H1 (cell line): ENCODE measurements around the gene EPS8. TPM values are rescaled to one million over a fixed set of nuclear protein-coding genes. Genes with fewer than 3 reads are reported as not detected.

Experiments used
- CTCF ChIA-PET: fragments of 300-600 bp; sonication (Branson Sonifier 250); formaldehyde crosslinking; loops from one replicate; lab custom pipeline; 2021; ENCODE audit not compliant: partially characterized antibody; lab: Charles Lee
- POLR2A ChIA-PET: fragments of 300-600 bp; sonication (Branson Sonifier 250); formaldehyde crosslinking; loops from one replicate; lab custom pipeline; 2021; ENCODE audit warnings: inconsistent platforms; ENCODE audit not compliant: partially characterized antibody; lab: Charles Lee
- DNase-seq, 2 experiments: peaks; one replicate each; pipeline versions ENCODE4 v3.0.0 to v3.0.0-alpha.2; 2010 to 2022; ENCODE audit warnings: low spot score in 2 of 2, low read depth in 1 of 2, mixed read lengths in 1 of 2
- FAIRE-seq: peaks from 2 replicates; lab custom pipeline; 2011; peaks lifted over from hg19 to GRCh38; lab: Jason Lieb, UNC
- H2AFZ ChIP-seq: 2 replicates; pipeline ENCODE4 v1.8.1; 2012; ENCODE audit warnings: low read length, inconsistent platforms
- H2AK5ac ChIP-seq: 2 replicates; pipeline ENCODE4 v1.6.1; 2013; ENCODE audit warnings: low read depth, low read length
- H2BK120ac ChIP-seq: replicated peaks from 2 replicates; pipeline ENCODE3; 2013; ENCODE audit warnings: low read depth, low read length, inconsistent platforms
- H2BK12ac ChIP-seq: 2 replicates; pipeline ENCODE4 v1.6.1; 2013; ENCODE audit warnings: low read depth, low read length
- H2BK15ac ChIP-seq: 2 replicates; pipeline ENCODE4 v1.6.1; 2013; ENCODE audit warnings: low read length
- H2BK20ac ChIP-seq: 2 replicates; pipeline ENCODE4 v1.6.1; 2013; ENCODE audit warnings: low read length
- H2BK5ac ChIP-seq: 2 replicates; pipeline ENCODE4 v1.6.1; 2013; ENCODE audit warnings: low read depth, low read length
- H3K14ac ChIP-seq: 2 replicates; pipeline ENCODE4 v1.6.1; 2013; ENCODE audit warnings: inconsistent platforms; ENCODE audit not compliant: insufficient read length
- H3K18ac ChIP-seq: 2 replicates; pipeline ENCODE4 v1.6.1; 2013; ENCODE audit warnings: low read length; ENCODE audit errors: extremely low read depth
- H3K23ac ChIP-seq: 2 replicates; pipeline ENCODE4 v1.6.1; 2013; ENCODE audit warnings: inconsistent platforms; ENCODE audit not compliant: insufficient read length
- H3K23me2 ChIP-seq: 2 replicates; pipeline ENCODE4 v1.6.1; 2013; ENCODE audit warnings: low read depth, low read length
- H3K27ac ChIP-seq: 2 replicates; pipeline ENCODE4 v1.6.1; 2011; ENCODE audit warnings: low read depth, low read length, inconsistent platforms
- H3K27me3 ChIP-seq, 4 experiments: replicated peaks in 1 of 4; 1 replicate in 1 of 4; 2 replicates in 3 of 4; pipeline versions ENCODE4 v1.6.1 to v1.8.1; 2011 to 2013; ENCODE audit warnings: low read length in 3 of 4, mild to moderate bottlenecking in 3 of 4, inconsistent platforms in 2 of 4, mixed read lengths in 2 of 4, moderate library complexity in 1 of 4; ENCODE audit not compliant: control insufficient read depth in 3 of 4, insufficient read depth in 3 of 4; ENCODE audit errors: extremely low read depth in 1 of 4
- H3K36me3 ChIP-seq, 4 experiments: 2 replicates each; pipeline versions ENCODE4 v1.6.1 to v1.8.1; 2011 to 2013; ENCODE audit warnings: mild to moderate bottlenecking in 4 of 4, low read length in 3 of 4, moderate library complexity in 2 of 4, control low read depth in 1 of 4, inconsistent platforms in 1 of 4; ENCODE audit not compliant: insufficient read depth in 4 of 4, control insufficient read depth in 2 of 4
- H3K4ac ChIP-seq: replicated peaks from 2 replicates; pipeline ENCODE3; 2013; ENCODE audit warnings: low read length, low read depth, mixed read lengths, inconsistent platforms; ENCODE audit not compliant: insufficient read length
- H3K4me1 ChIP-seq, 4 experiments: replicated peaks in 1 of 4; 1 replicate in 1 of 4; 2 replicates in 3 of 4; pipeline versions ENCODE4 v1.6.1 to v1.8.1; 2011 to 2013; ENCODE audit warnings: low read length in 3 of 4, inconsistent platforms in 2 of 4, mixed read lengths in 1 of 4; ENCODE audit not compliant: insufficient read depth in 4 of 4, control insufficient read depth in 3 of 4
- H3K4me2 ChIP-seq, 2 experiments: 2 replicates each; pipeline versions ENCODE4 v1.6.1 to v1.8.1; 2011 to 2013; ENCODE audit warnings: low read depth in 2 of 2, low read length in 2 of 2, control low read depth in 1 of 2, inconsistent platforms in 1 of 2, mild to moderate bottlenecking in 1 of 2; ENCODE audit not compliant: insufficient read depth in 1 of 2
- H3K4me3 ChIP-seq, 4 experiments: fragments of 200-600, 300-600 bp in 1 of 4; sonication (generic), shearing (Covaris generic), sonication (Bioruptor Twin) in 1 of 4; 2 replicates each; pipeline versions ENCODE4 v1.5.1 to v1.8.1; 2011 to 2016; ENCODE audit warnings: low read length in 4 of 4, low read depth in 3 of 4, control low read depth in 2 of 4, inconsistent platforms in 2 of 4, mild to moderate bottlenecking in 2 of 4, mixed read lengths in 1 of 4, moderate library complexity in 1 of 4; ENCODE audit not compliant: insufficient read depth in 2 of 4; ENCODE audit errors: extremely low read depth in 1 of 4
- H3K56ac ChIP-seq: replicated peaks from 2 replicates; pipeline ENCODE3; 2013; ENCODE audit warnings: low read depth, mild to moderate bottlenecking, mixed read lengths, low read length, inconsistent platforms; ENCODE audit not compliant: insufficient read length
- H3K79me1 ChIP-seq: 2 replicates; pipeline ENCODE4 v1.6.1; 2013; ENCODE audit warnings: low read depth, low read length, control low read depth
- H3K79me2 ChIP-seq, 2 experiments: 2 replicates each; pipeline versions ENCODE4 v1.6.1 to v1.8.1; 2012 to 2013; ENCODE audit warnings: low read length in 2 of 2, mild to moderate bottlenecking in 2 of 2, inconsistent platforms in 1 of 2; ENCODE audit not compliant: insufficient read depth in 2 of 2, control insufficient read depth in 1 of 2
- H3K9ac ChIP-seq, 4 experiments: replicated peaks in 1 of 4; 1 replicate in 1 of 4; 2 replicates in 3 of 4; pipeline versions ENCODE4 v1.6.1 to v1.8.1; 2011 to 2013; ENCODE audit warnings: low read depth in 3 of 4, low read length in 3 of 4, control low read depth in 2 of 4, mild to moderate bottlenecking in 2 of 4, moderate library complexity in 2 of 4, inconsistent platforms in 1 of 4; ENCODE audit errors: extremely low read depth in 1 of 4
- H3K9me3 ChIP-seq, 2 experiments: 2 replicates each; pipeline versions ENCODE4 v1.6.1 to v1.8.1; 2012 to 2013; ENCODE audit warnings: mild to moderate bottlenecking in 2 of 2, moderate library complexity in 2 of 2, control low read depth in 1 of 2, inconsistent platforms in 1 of 2, low read depth in 1 of 2, low read length in 1 of 2, mixed read lengths in 1 of 2; ENCODE audit not compliant: insufficient read depth in 2 of 2
- H4K20me1 ChIP-seq, 2 experiments: replicated peaks in 1 of 2; 2 replicates each; pipeline versions ENCODE3 to v1.8.1; 2011 to 2013; ENCODE audit warnings: inconsistent platforms in 2 of 2, low read length in 2 of 2, mild to moderate bottlenecking in 1 of 2; ENCODE audit not compliant: insufficient read depth in 2 of 2, control insufficient read depth in 1 of 2
- H4K5ac ChIP-seq: 2 replicates; pipeline ENCODE4 v1.6.1; 2013; ENCODE audit warnings: low read length, low read depth, mixed read lengths, inconsistent platforms; ENCODE audit not compliant: insufficient read length
- H4K8ac ChIP-seq: 2 replicates; pipeline ENCODE4 v1.8.0; 2013; ENCODE audit warnings: mild to moderate bottlenecking, moderate library complexity, low read length, inconsistent platforms; ENCODE audit not compliant: insufficient read depth; ENCODE audit errors: extremely low read depth
- H4K91ac ChIP-seq: replicated peaks from 2 replicates; pipeline ENCODE3; 2013; ENCODE audit warnings: low read length, mixed read lengths, inconsistent platforms; ENCODE audit not compliant: insufficient read length
- CBX5 ChIP-seq: fragments of 300-800, 300-1000 bp; sonication (generic); IDR thresholded peaks from 2 replicates; pipeline ENCODE4 v1.7.1; 2016; ENCODE audit warnings: antibody characterized with exemption, low read length, low read depth
- E2F6 ChIP-seq: IDR thresholded peaks from 2 replicates; pipeline ENCODE4 v1.6.1; 2012; ENCODE audit warnings: inconsistent platforms
- HDAC6 ChIP-seq: IDR thresholded peaks from one replicate; pipeline ENCODE4 v1.7.1; 2012; ENCODE audit warnings: low read depth, mild to moderate bottlenecking, inconsistent platforms, low read length, moderate library complexity
- KDM1A ChIP-seq: fragments of 200-600, 300-600 bp; sonication (generic); IDR thresholded peaks from 2 replicates; pipeline ENCODE4 v1.7.1; 2016; ENCODE audit warnings: mild to moderate bottlenecking, low read length, borderline replicate concordance
- KDM4A ChIP-seq: IDR thresholded peaks from one replicate; pipeline ENCODE4 v1.7.1; 2012; ENCODE audit warnings: low read depth, mild to moderate bottlenecking, moderate library complexity, low read length, inconsistent platforms; ENCODE audit not compliant: severe bottlenecking
- SP4 ChIP-seq: IDR thresholded peaks from 2 replicates; pipeline ENCODE4 v1.6.1; 2012; ENCODE audit warnings: low read length, inconsistent platforms
- SRF ChIP-seq: IDR thresholded peaks from 2 replicates; pipeline ENCODE4 v1.6.1; 2011; ENCODE audit warnings: mild to moderate bottlenecking, low read depth, low read length, moderate library complexity
- TAF1 ChIP-seq: IDR thresholded peaks from 2 replicates; pipeline ENCODE4 v1.6.1; 2011; ENCODE audit warnings: mild to moderate bottlenecking, low read depth, low read length
- WGBS, 2 experiments: shearing (Covaris generic) in 1 of 2; methylation state at CpG; one replicate each; pipeline versions ENCODE4 v1.1.6 to v1.1.7; 2013 to 2015; ENCODE audit warnings: low lambda C conversion rate in 2 of 2, mixed read lengths in 2 of 2, inconsistent platforms in 1 of 2, low coverage in 1 of 2, missing lambda C conversion rate in 1 of 2; ENCODE audit not compliant: insufficient replicate concordance in 2 of 2, insufficient coverage in 1 of 2, insufficient read length in 1 of 2; ENCODE audit errors: extremely low coverage in 1 of 2, missing lambda C conversion rate in 1 of 2; 5-methylcytosine and 5-hydroxymethylcytosine counted together
- polyA plus RNA-seq, 7 experiments: library from polyadenylated mRNA; depleted of rRNA in 3 of 7; stranded (reverse) in 5 of 7; unstranded in 2 of 7; fragments of >200 nt in 5 of 7; fragments of 200-250 nt in 2 of 7; gene quantifications; 1 replicate in 5 of 7; 2 replicates in 1 of 7; 4 replicates in 1 of 7; pipeline versions ENCODE4 v1.2.1 to v1.2.3, GENCODE V29; 2011 to 2013; ENCODE audit warnings: missing spikeins in 2 of 7, mixed read lengths in 2 of 7
- total RNA-seq: library from RNA; stranded (reverse); fragmentation: NEBNext Ultra II Directional; extraction: Animal tissue kit (Norgen Biotek cat#: 25700); gene quantifications from 2 replicates; pipeline ENCODE4 v1.2.1, GENCODE V29; 2021
- TF ChIP-seq, protein P1 (sequence below): IDR thresholded peaks from 2 replicates; pipeline ENCODE4 v1.6.1; 2012; ENCODE audit warnings: inconsistent platforms

Gene EPS8
- total and polyA plus RNA-seq, 2 of the 8 experiments (the other 6 are each of a cell fraction or from before 2014, with no cell fraction given): 3.0 to 4.6 TPM

GRCh38 chr12:15719230-15719629 lies 70.0 kb downstream of the EPS8 start:
- Histone ChIP-seq H2AFZ (no peak overlapping the region), H2BK5ac (no peak overlapping the region), H3K4me3 (no peak overlapping the region), H3K79me1 (no peaks in the 10 kb centered on the region), H3K23ac (no peak overlapping the region), H3K9ac (no peak overlapping the region), H3K27me3 (no peaks in the 10 kb centered on the region), H4K5ac (no peak overlapping the region), H2BK120ac (no peak overlapping the region), H3K18ac (no peak overlapping the region), H3K27ac (no peak overlapping the region), H4K20me1 (no peaks in the 10 kb centered on the region), H2BK12ac (no peak overlapping the region), H2BK20ac (no peak overlapping the region), H3K4me1 (no peaks in the 10 kb centered on the region), H3K79me2 (no peaks in the 10 kb centered on the region), H3K23me2 (no peaks in the 10 kb centered on the region), H4K8ac (no peak overlapping the region), H3K56ac (no peak overlapping the region), H4K91ac (no peak overlapping the region), H3K36me3 (no peaks in the 10 kb centered on the region), H3K4me2 (no peak overlapping the region), H3K4ac (no peak overlapping the region), H2AK5ac (no peak overlapping the region), H2BK15ac (no peak overlapping the region), H3K14ac (no peak overlapping the region), H3K9me3 (no peaks in the 10 kb centered on the region)
- ChIA-PET POLR2A (no interaction called here), CTCF (interaction anchor here (0.6 to 0.7 kb wide), 2 partner anchors 13 to 245 kb away, joined by 3 to 4 read pairs; no protein-coding TSS in a partner anchor)
- no peak for FAIRE-seq
- WGBS, 2 experiments: 85% methylated on average over 2 of the region's 2 CpGs; no CpG with 5 or more reads in 1 of the 2 experiments
- TF ChIP-seq SRF (no peak), CBX5 (no peak), SP4 (no peak), KDM1A (no peak), HDAC6 (no peak), E2F6 (no peak), TAF1 (no peak), KDM4A (no peak)
- TF ChIP-seq, protein P1, sequence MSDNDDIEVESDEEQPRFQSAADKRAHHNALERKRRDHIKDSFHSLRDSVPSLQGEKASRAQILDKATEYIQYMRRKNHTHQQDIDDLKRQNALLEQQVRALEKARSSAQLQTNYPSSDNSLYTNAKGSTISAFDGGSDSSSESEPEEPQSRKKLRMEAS: no peak
- no peak for DNase-seq
